ENCODE results near the gene MFSD11.

- TF ChIP-seq MXI1 (conservative IDR thresholded peaks at IDR 0.05; ENCODE audit: poor library complexity, severe bottlenecking), result no peak
- no peak for TF ChIP-seq EP300 (conservative IDR thresholded peaks at IDR 0.05; ENCODE audit: poor library complexity, severe bottlenecking)
- no peak for TF ChIP-seq SMC3 (conservative IDR thresholded peaks at IDR 0.05; ENCODE audit: poor library complexity)
- TF ChIP-seq RAD21 (conservative IDR thresholded peaks at IDR 0.05), result no peak
- no peak for TF ChIP-seq CTCF (IDR thresholded peaks at IDR 0.05; ENCODE audit: poor library complexity, severe bottlenecking)
Observed at GRCh38 chr17:76733618-76733957, 4.3 kb upstream of the MFSD11 start.

Measured in neural cell (in vitro differentiated cells).